Gastrocnemius medialis (tissue), 4 donors: Measurements from ENCODE around the gene FAM229A.

ENCODE experiments used
- CTCF ChIP-seq, 5 experiments: fragments of 450-650 bp in 3 of 5; fragments of 200-600 bp in 2 of 5; sonication (generic) in 2 of 5; IDR thresholded peaks in 4 of 5; conservative IDR thresholded peaks in 1 of 5; 1 replicate in 4 of 5; 2 replicates in 1 of 5; pipeline ENCODE4 v1.5.1; 2016 to 2019; ENCODE audit warnings: antibody characterized with exemption in 5 of 5, mild to moderate bottlenecking in 3 of 5, moderate library complexity in 3 of 5
- POLR2A ChIP-seq, 2 donors: fragments of 450-650 bp; IDR thresholded peaks; one replicate each; pipeline ENCODE4 v1.6.1; 2017; ENCODE audit warnings: antibody characterized with exemption in 2 of 2, mild to moderate bottlenecking in 2 of 2, moderate library complexity in 2 of 2

GRCh38 chr1:32394890-32395432, 32.7 kb upstream of the FAM229A start:
- peak in 1 of 5 experiments; percentile 11 for TF ChIP-seq CTCF (IDR thresholded peaks at IDR 0.05 in 4 of 5, conservative IDR thresholded peaks at IDR 0.05 in 1 of 5)
- TF ChIP-seq POLR2A (IDR thresholded peaks at IDR 0.05), result no peak
